ENCODE results near the gene DAW1. TPM values are rescaled to one million over a fixed set of nuclear protein-coding genes. Genes with fewer than 3 reads are reported as not detected.

Gene DAW1
- total RNA-seq, 1 experiment from 2014 or later = 1.5 TPM

GRCh38 chr2:227971619-227972230 is 100.3 kb downstream of the DAW1 start:
- Histone ChIP-seq H2AFZ (ENCODE audit: low read length) (no peak overlapping the region), H3K9ac (ENCODE audit: low read length) (no peak overlapping the region), H3K9me3 (ENCODE audit: low read length) (no peaks in the 10 kb centered on the region), H3K79me2 (ENCODE audit: low read length) (no peaks in the 10 kb centered on the region), H3K27me3 (ENCODE audit: low read length) (peaks cover 67% of the 10 kb centered on the region), H3K4me3 (ENCODE audit: low read length) (no peak overlapping the region), H3K9me2 (replicated peaks; ENCODE audit: low read length) (no peaks in the 10 kb centered on the region), H3K36me3 (ENCODE audit: low read depth, low read length) (no peaks in the 10 kb centered on the region), H3K27ac (ENCODE audit: low read length) (no peak overlapping the region), H3K4me1 (ENCODE audit: insufficient read depth, low read length) (no peaks in the 10 kb centered on the region), H3K4me2 (ENCODE audit: low read length) (no peak overlapping the region), H4K20me1 (ENCODE audit: low read length) (no peaks in the 10 kb centered on the region), H3F3A (ENCODE audit: low read length, unreplicated experiment) (no peaks in the 10 kb centered on the region)
- ChIA-PET POLR2A (ENCODE audit: unreplicated experiment) (no interaction called here), CTCF (no interaction called here)
- no peak for DNase-seq
- no TSS peak for BruUV-seq (replicated peaks)
- intact Hi-C loops (cut with micrococcal nuclease) = no loop called here
- ATAC-seq = no peak
- TF ChIP-seq EZH2phosphoT487 (IDR thresholded peaks at IDR 0.05; ENCODE audit: borderline replicate concordance, low read length) = no peak
- TF ChIP-seq, protein P1, sequence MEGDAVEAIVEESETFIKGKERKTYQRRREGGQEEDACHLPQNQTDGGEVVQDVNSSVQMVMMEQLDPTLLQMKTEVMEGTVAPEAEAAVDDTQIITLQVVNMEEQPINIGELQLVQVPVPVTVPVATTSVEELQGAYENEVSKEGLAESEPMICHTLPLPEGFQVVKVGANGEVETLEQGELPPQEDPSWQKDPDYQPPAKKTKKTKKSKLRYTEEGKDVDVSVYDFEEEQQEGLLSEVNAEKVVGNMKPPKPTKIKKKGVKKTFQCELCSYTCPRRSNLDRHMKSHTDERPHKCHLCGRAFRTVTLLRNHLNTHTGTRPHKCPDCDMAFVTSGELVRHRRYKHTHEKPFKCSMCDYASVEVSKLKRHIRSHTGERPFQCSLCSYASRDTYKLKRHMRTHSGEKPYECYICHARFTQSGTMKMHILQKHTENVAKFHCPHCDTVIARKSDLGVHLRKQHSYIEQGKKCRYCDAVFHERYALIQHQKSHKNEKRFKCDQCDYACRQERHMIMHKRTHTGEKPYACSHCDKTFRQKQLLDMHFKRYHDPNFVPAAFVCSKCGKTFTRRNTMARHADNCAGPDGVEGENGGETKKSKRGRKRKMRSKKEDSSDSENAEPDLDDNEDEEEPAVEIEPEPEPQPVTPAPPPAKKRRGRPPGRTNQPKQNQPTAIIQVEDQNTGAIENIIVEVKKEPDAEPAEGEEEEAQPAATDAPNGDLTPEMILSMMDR (conservative IDR thresholded peaks at IDR 0.05; ENCODE audit: low read depth, low read length) = no peak
- no peak for TF ChIP-seq EZH2 (IDR thresholded peaks at IDR 0.05; ENCODE audit: low read length, unreplicated experiment)

DNA sequence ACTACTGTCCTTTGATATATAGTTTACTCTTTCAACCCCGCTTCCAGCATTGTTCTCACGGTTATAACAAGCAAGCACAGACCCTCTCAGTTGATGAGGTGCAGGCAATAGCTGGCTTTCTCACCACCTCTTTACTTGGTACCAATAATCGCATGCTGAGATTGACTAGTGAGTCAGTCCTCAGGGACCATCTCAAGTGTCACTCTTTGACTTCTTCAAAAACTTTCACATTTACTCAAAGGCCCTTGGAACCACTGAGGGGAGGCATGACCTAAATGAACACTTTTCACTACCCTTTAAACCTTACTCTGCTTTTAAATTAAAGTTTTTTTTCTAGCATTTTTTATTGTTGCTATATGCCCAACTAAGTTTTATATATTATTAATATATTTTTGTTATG is 101.8 kb downstream of the DAW1 start:
- Histone ChIP-seq H3K79me2 (ENCODE audit: low read length) (no peaks in the 10 kb centered on the region), H3K27ac (ENCODE audit: low read length) (no peak overlapping the region), H3K4me2 (ENCODE audit: low read length) (no peak overlapping the region), H2AFZ (ENCODE audit: low read length) (no peak overlapping the region), H3K36me3 (ENCODE audit: low read depth, low read length) (no peaks in the 10 kb centered on the region), H3K9ac (ENCODE audit: low read length) (no peak overlapping the region), H3K4me3 (ENCODE audit: low read length) (no peak overlapping the region), H3K4me1 (ENCODE audit: insufficient read depth, low read length) (no peaks in the 10 kb centered on the region), H3K9me2 (replicated peaks; ENCODE audit: low read length) (no peaks in the 10 kb centered on the region), H3F3A (ENCODE audit: low read length, unreplicated experiment) (no peaks in the 10 kb centered on the region), H3K9me3 (ENCODE audit: low read length) (no peaks in the 10 kb centered on the region), H3K27me3 (ENCODE audit: low read length) (peaks cover 81% of the 10 kb centered on the region), H4K20me1 (ENCODE audit: low read length) (no peaks in the 10 kb centered on the region)
- intact Hi-C loops (cut with micrococcal nuclease) = no loop called here
- TF ChIP-seq EZH2 (IDR thresholded peaks at IDR 0.05; ENCODE audit: low read length, unreplicated experiment) (no peak), EZH2phosphoT487 (IDR thresholded peaks at IDR 0.05; ENCODE audit: borderline replicate concordance, low read length) (no peak)
- TF ChIP-seq, protein P1 (conservative IDR thresholded peaks at IDR 0.05; ENCODE audit: low read depth, low read length) = no peak
- DNase-seq (no peak), ATAC-seq (no peak)
- POLR2A ChIA-PET (ENCODE audit: unreplicated experiment) = no interaction called here
- CTCF ChIA-PET = no interaction called here
- no TSS peak for BruUV-seq (replicated peaks)

Other genes with a start within 250 kb of the DAW1 start
- gene SCYGR5, start 204.8 kb upstream of the DAW1 start, total RNA-seq (2014; rRNA removed) = not detected in 2 replicates
- gene SLC19A3, start 153.6 kb upstream of the DAW1 start, total RNA-seq (2014; rRNA removed) = 0.26 TPM in 1 of 2 replicates, not detected in the other
- not detected in 2 replicates for gene SCYGR6, start 146.9 kb upstream of the DAW1 start, total RNA-seq (2014; rRNA removed)
- gene SCYGR7, start 143.3 kb upstream of the DAW1 start, total RNA-seq (2014; rRNA removed) = not detected in 2 replicates
- gene SCYGR8, start 125.7 kb upstream of the DAW1 start, total RNA-seq (2014; rRNA removed) = not detected in 2 replicates
- gene CCL20, start 57.8 kb upstream of the DAW1 start, total RNA-seq (2014; rRNA removed) = 1.7 and 1.8 TPM in 2 replicates

Measured in PC-3 (cell line).